ENCODE measurements around the gene RPS4Y1.
"Not testable (repeated sequence)": the region's sequence is repeated elsewhere in the genome, so short reads cannot be mapped to it uniquely, and the experiment has no call there.

Gene RPS4Y1

DNA sequence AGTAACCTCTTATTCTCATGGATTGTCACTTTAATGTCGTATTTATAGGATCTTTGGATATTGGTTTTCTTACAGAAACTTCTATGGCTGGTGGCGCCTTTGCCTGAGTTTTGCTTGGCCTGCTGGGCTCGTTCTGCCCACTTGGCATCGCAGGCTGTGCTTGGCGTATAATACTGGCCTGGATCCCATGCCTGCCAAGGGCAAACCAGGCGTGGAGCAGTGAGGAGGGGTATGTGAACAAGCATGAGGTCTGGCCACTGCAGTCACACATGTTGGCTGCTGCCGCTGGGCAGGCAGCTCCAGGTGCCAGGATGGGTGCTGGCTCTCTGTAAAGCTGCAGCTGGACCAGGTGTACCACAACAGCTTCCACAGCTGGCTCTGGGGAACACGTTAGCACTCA, 26.1 kb downstream of the RPS4Y1 start:
- ChIA-PET POLR2A (no interaction called here), CTCF (no interaction called here)
- DNase-seq (ENCODE audit: extremely low spot score) = no peak
- no peak for TF ChIP-seq FOXK2 (IDR thresholded peaks at IDR 0.05)
- no peak for TF ChIP-seq SP1 (IDR thresholded peaks at IDR 0.05)
- TF ChIP-seq ZNF384 (IDR thresholded peaks at IDR 0.05) = no peak
- no peak for TF ChIP-seq ARNT (IDR thresholded peaks at IDR 0.05)

DNA sequence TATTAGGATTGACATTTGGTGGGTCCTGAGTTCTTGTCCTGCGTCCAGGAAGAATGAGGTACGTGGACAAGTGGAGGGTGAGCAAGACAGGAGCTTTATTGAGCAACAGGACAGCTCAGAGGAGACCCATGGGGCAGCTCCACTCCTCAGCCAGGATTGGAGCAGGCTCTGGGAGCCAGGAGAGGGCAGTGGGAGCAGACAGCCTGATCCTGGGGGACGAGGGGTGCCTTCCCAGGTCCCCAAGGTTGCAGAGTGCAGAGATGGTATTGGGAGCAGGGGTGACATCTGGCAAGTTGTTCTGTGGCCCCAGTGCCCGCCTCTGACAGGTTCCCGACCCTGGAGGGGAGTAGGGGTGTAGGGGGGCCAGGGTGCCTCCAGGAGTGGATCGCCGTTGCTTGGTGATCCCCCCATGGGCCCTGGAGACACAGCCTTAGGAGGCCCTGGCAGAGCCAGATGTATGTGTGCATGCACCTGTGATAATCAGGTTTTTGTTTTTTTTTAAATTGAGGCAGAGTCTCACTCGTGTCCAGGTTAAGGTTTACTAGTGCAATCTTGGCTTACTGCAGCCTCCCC, 26.7 kb downstream of the RPS4Y1 start:
- TF ChIP-seq HDGF (IDR thresholded peaks at IDR 0.05; ENCODE audit: borderline replicate concordance) = no peak
- no peak for TF ChIP-seq NFRKB (IDR thresholded peaks at IDR 0.05)
- TF ChIP-seq BHLHE40 (IDR thresholded peaks at IDR 0.05; ENCODE audit: borderline replicate concordance) = no peak
- no peak for TF ChIP-seq ELF4 (IDR thresholded peaks at IDR 0.05)
- TF ChIP-seq FOXM1 (IDR thresholded peaks at IDR 0.05; ENCODE audit: borderline replicate concordance) = no peak
- no peak for TF ChIP-seq FOXK2 (IDR thresholded peaks at IDR 0.05)
- no peak for TF ChIP-seq CTBP1 (IDR thresholded peaks at IDR 0.05; ENCODE audit: borderline replicate concordance)
- TF ChIP-seq L3MBTL2 (conservative IDR thresholded peaks at IDR 0.05) = no peak
- no peak for TF ChIP-seq ZNF384 (IDR thresholded peaks at IDR 0.05)
- no peak for TF ChIP-seq SP1 (IDR thresholded peaks at IDR 0.05)
- TF ChIP-seq SUZ12 (IDR thresholded peaks at IDR 0.05) = no peak
- TF ChIP-seq, protein P1, sequence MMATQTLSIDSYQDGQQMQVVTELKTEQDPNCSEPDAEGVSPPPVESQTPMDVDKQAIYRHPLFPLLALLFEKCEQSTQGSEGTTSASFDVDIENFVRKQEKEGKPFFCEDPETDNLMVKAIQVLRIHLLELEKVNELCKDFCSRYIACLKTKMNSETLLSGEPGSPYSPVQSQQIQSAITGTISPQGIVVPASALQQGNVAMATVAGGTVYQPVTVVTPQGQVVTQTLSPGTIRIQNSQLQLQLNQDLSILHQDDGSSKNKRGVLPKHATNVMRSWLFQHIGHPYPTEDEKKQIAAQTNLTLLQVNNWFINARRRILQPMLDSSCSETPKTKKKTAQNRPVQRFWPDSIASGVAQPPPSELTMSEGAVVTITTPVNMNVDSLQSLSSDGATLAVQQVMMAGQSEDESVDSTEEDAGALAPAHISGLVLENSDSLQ (IDR thresholded peaks at IDR 0.05) = no peak
- no peak for TF ChIP-seq LEF1 (IDR thresholded peaks at IDR 0.05; ENCODE audit: borderline replicate concordance)
- no peak for TF ChIP-seq TARDBP (IDR thresholded peaks at IDR 0.05)
- no peak for TF ChIP-seq ARNT (IDR thresholded peaks at IDR 0.05)
- TF ChIP-seq FOXA1 (IDR thresholded peaks at IDR 0.05) = no peak
- no peak for DNase-seq (ENCODE audit: extremely low spot score)
- CTCF ChIA-PET = no interaction called here
- POLR2A ChIA-PET = no interaction called here

DNA sequence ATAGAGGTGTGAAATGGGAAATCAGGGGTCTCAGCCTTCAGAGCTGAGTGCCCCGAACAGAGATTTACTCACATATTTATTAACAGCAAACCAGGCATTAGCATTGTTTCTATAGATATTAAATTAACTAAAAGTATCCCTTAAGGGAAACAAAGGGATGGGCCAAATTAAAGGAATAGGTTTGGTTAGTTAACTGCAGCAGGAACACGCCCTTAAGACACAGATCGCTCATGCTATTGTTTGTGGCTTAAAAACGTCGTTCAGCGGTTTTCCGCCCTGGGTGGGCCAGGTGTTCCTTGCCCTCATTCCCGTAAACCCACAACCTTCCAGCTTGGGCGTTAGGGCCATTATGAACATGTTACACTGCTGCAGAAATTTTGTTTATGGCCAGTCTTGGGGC, 30.8 kb downstream of the RPS4Y1 start:
- CTCF ChIA-PET; POLR2A ChIA-PET; DNase-seq (ENCODE audit: extremely low spot score): not testable (repeated sequence)

DNA sequence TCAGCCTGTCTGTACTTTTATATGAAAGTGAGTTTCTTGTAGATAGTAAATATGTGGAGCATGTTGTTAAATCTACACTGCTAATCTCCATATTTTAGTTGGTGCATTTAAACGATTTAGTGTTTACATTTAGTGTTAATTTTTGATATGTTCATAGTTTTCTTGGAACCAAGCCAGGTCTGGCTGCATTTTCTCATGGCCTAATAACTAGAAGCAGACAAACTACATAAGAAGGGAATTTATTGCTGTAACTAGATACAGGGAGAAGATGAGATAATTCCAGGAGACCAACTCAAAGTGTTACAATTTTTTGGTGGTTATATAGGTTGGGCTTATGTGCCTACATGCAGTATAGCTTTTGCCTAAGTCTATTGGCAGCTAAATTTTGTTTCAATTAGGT, 32.8 kb downstream of the RPS4Y1 start:
- no peak for DNase-seq (ENCODE audit: extremely low spot score)
- no peak for TF ChIP-seq ARNT (IDR thresholded peaks at IDR 0.05)
- TF ChIP-seq HDGF (IDR thresholded peaks at IDR 0.05; ENCODE audit: borderline replicate concordance) = no peak
- no peak for TF ChIP-seq TARDBP (IDR thresholded peaks at IDR 0.05)
- no peak for TF ChIP-seq FOXM1 (IDR thresholded peaks at IDR 0.05; ENCODE audit: borderline replicate concordance)
- no peak for TF ChIP-seq FOXA1 (IDR thresholded peaks at IDR 0.05)
- TF ChIP-seq BHLHE40 (IDR thresholded peaks at IDR 0.05; ENCODE audit: borderline replicate concordance) = no peak
- TF ChIP-seq SUZ12 (IDR thresholded peaks at IDR 0.05) = no peak
- TF ChIP-seq FOXK2 (IDR thresholded peaks at IDR 0.05) = no peak
- TF ChIP-seq, protein P1 (IDR thresholded peaks at IDR 0.05) = no peak
- no peak for TF ChIP-seq ZNF384 (IDR thresholded peaks at IDR 0.05)
- TF ChIP-seq SP1 (IDR thresholded peaks at IDR 0.05) = no peak
- TF ChIP-seq CTBP1 (IDR thresholded peaks at IDR 0.05; ENCODE audit: borderline replicate concordance) = no peak
- no peak for TF ChIP-seq NFRKB (IDR thresholded peaks at IDR 0.05)
- no peak for TF ChIP-seq ELF4 (IDR thresholded peaks at IDR 0.05)
- TF ChIP-seq L3MBTL2 (conservative IDR thresholded peaks at IDR 0.05) = no peak
- TF ChIP-seq LEF1 (IDR thresholded peaks at IDR 0.05; ENCODE audit: borderline replicate concordance) = no peak
- POLR2A ChIA-PET = no interaction called here
- CTCF ChIA-PET = no interaction called here

DNA sequence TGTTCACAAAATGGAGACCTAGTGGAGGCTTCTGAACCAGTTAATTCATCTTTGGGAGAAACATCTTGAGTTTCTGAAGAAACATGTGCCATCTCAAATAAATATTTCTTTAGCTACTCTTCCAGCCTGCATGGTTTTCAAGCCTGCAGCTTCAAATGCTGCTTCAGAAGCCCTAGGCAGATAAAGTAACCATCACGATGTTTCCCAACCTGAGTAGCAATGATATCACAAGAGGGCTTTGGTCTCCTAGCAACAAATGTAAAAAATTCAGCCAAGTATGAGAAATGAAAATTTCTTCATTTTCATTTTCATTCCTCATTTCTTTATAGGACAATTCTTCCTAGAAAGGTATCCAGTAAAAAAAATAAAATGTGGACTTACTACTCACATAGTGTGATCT, 42.2 kb downstream of the RPS4Y1 start:
- ChIA-PET CTCF (no interaction called here), POLR2A (no interaction called here)
- no peak for TF ChIP-seq L3MBTL2 (conservative IDR thresholded peaks at IDR 0.05)
- no peak for TF ChIP-seq SUZ12 (IDR thresholded peaks at IDR 0.05)
- TF ChIP-seq BHLHE40 (IDR thresholded peaks at IDR 0.05; ENCODE audit: borderline replicate concordance) = no peak
- no peak for TF ChIP-seq LEF1 (IDR thresholded peaks at IDR 0.05; ENCODE audit: borderline replicate concordance)
- no peak for TF ChIP-seq FOXK2 (IDR thresholded peaks at IDR 0.05)
- TF ChIP-seq CTBP1 (IDR thresholded peaks at IDR 0.05; ENCODE audit: borderline replicate concordance) = no peak
- no peak for TF ChIP-seq SP1 (IDR thresholded peaks at IDR 0.05)
- no peak for TF ChIP-seq FOXM1 (IDR thresholded peaks at IDR 0.05; ENCODE audit: borderline replicate concordance)
- no peak for TF ChIP-seq NFRKB (IDR thresholded peaks at IDR 0.05)
- TF ChIP-seq ELF4 (IDR thresholded peaks at IDR 0.05) = no peak
- no peak for TF ChIP-seq FOXA1 (IDR thresholded peaks at IDR 0.05)
- TF ChIP-seq, protein P1 (IDR thresholded peaks at IDR 0.05) = no peak
- TF ChIP-seq ARNT (IDR thresholded peaks at IDR 0.05) = no peak
- TF ChIP-seq HDGF (IDR thresholded peaks at IDR 0.05; ENCODE audit: borderline replicate concordance) = no peak
- DNase-seq (ENCODE audit: extremely low spot score) = no peak

DNA sequence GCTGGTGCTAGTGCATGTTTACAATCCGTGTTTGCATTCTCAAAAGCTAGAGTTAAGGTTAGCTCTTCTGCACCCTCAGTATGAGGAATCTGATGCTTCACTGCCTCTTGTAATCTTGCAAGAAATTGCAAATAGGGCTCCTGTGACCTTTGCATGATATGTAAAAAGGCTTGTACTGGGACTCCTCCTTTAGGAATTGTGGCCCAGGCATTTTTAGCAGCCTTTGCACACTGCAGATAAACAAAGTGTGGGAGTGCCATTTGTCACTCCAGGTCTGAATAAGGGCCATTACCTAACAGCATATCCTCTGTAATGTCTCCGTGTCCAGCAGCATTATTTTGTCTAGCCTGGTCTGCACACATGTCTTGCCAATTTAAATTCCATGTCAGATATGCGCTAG, 44.5 kb downstream of the RPS4Y1 start:
- POLR2A ChIA-PET = no interaction called here
- CTCF ChIA-PET = no interaction called here

More for the DNA sequence above, 44.5 kb downstream of the RPS4Y1 start:
- no peak for DNase-seq (ENCODE audit: extremely low spot score)
- TF ChIP-seq TARDBP (IDR thresholded peaks at IDR 0.05) (no peak), CTBP1 (IDR thresholded peaks at IDR 0.05; ENCODE audit: borderline replicate concordance) (no peak)
- TF ChIP-seq, protein P1 (IDR thresholded peaks at IDR 0.05) = no peak
